ENCODE results near the gene KCNMA1.
"Not testable (repeated sequence)": the region's sequence is repeated elsewhere in the genome, so short reads cannot be mapped to it uniquely, and the experiment has no call there.

The KCNMA1 gene

DNA sequence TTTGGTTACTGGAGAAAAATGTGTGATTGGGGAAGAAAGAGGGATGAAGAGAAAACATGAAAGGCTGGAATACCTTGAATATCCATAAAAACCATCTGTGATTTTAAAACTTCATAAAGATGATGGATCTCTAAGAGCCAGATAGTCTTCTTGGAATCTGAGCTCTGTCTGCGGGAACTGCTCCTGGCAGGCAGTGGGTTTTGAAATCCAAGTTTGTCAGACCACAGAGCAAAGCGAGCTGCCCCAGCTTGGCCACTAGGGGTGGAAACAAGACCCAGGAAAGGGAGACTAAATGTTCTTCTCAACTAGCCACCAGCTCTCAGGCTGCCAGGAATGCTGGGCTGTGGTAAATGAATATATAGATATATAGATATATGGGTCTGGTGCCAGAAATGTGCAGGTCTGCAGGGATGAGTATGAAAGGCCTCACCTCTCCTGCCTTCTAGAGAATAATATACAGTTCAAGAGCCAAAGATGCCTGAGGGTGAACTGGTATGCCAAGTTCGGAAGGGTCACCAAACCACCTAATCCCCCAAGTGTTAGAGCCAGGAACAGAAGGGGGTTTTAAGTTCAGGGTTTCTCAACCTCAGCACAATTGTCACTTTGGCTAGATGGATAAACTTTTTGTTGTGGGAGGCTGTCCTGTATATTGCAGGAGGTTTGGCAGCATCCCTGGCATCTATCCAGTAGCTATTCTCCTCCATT is 208.8 kb downstream of the KCNMA1 start:
- no peak for DNase-seq (ENCODE audit: insufficient read length, low spot score)
- no peak for FAIRE-seq

DNA sequence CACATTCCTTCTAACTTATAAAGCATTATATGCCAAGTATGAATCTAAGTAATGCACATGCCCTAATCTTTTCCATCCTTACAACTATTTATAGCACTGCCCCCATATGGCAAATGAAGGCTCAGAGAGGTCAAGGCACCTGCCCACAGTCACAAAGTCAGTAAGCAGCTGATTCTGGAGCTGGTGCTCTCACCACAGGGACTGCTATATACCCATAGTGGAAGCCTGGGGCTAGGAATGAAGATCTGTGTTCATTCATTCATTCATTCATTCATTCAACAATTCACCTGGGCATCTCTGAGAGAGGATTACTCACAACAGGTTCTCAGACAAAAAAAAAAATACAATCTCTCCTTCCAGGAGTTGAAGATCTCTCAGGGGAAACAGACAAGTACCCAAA is 213.4 kb downstream of the KCNMA1 start:
- DNase-seq (ENCODE audit: insufficient read length, low spot score) = no peak
- FAIRE-seq = no peak

DNA sequence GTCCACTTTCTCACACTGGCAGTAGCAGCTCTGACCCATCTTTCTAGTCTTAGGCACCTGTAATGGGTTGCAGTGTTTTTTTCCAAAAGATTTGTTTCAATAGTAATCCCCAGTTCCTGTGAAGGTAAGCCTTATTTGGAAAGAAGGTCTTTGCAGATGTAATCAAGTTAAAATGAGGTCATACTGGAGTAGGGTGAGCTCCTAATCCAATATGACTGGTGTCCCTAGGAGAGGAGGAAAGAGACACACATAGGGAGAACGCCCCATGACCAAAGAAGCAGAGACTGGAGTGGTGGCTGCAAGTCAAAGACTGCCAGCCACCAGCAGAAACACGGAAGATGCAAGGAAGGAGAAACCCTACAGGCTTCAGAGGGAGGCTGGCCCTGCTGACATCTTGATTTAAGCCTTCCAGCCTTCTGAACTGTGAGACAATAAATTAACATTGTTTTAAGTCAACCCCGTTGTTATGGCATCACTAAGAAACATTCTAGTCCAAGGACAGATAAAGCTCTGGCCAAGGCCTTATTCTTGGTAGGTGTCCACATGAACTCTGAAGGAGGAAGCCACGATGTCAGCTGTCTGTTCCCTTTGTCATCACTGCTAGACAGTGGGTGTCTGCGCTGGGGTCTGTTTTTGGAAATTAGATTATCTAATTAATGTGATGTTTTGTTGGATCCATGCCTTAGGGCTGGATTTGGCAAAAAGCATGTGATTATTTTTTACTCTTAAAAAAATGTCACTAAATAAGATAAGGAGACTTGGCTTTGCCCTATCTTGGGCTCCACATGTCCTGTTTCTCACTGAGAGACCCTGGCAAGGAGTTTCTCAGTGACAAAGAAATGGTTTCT is 214.9 kb downstream of the KCNMA1 start:
- FAIRE-seq (no peak), DNase-seq (ENCODE audit: insufficient read length, low spot score) (no peak)

DNA sequence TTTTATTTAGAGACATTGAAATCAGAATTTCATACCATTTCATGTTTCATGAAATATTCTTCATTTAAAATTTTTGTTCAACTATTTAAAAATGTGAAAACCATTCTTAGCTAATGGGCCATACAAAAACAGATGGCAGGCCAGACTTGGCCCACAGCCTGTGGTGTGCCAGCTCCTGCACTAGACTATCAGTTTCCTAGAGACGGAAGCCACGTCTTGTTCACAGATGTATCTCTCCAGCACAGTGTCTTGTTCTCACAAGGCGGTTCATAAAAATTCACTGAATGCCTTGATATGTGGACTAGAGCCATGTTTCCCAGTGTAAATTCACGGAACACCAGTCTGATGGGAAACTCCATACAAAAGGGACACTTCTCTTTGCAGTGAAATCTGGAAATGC is 216.0 kb downstream of the KCNMA1 start:
- DNase-seq (ENCODE audit: insufficient read length, low spot score) (no peak), FAIRE-seq (no peak)

DNA sequence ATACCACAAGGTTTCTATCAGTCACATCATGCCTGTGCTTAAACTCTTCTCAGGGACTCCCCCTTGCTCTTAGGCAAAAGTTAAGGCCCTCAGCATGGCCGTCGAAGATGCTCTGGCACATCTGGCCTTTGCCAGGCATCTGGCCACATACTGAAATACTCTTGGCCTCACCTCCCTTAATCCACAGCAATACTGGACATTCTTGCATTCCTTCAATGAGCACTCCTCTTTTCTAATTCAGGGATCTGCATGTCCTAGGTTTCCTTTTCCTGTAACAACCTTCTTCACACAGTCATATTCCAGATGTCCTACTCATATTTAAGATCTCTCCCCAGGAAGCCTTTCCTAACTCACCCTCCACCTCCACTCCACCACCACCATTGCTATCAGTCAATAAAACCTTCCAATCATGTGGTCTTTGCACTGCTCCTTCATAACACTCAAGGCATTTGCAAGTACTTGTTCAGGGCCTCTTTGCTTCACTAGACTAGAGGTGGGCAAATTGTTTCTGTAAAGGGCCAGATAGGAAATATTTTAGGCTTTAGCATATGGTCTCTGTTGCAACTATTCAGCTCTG is 216.6 kb downstream of the KCNMA1 start:
- FAIRE-seq (no peak), DNase-seq (ENCODE audit: insufficient read length, low spot score) (no peak)

DNA sequence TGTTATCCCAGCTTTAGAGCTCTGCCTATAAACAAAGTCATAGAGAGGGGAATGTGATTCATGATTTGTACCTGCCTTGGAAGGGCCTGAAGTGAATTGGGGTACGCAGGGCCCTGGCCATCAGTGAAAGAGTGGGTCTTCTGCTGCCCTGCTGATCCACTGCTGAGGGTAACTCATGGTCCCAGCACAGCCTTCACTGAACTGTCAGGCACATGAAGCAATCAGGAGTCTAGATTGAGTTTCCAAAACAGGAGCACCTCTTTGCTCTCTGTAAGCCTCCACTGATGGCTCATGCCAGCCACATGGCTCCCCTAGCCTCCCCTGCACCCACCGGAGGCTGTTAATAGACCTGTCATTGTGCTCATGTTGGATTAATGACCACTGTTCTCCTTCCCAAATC is 217.6 kb downstream of the KCNMA1 start:
- FAIRE-seq = no peak
- DNase-seq (ENCODE audit: insufficient read length, low spot score) = no peak

DNA sequence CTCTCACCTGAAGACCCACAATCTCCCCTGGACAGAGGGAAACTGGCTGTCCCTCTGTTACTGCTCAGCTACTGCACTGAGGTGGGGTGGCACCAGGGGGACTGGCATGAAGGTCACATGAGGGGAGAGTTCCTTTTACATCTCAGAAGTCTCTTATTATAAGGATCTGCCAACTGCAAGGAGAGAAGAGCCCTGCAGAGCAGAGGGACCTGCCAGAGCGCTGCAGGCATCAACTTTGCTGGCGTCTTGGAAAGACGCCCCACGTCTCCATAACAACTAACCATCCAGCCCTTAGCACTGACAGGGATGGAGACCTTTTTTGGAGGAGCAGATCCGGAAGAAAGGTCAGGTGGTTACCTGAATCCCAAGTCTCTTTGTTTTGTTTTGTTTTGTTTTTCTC is 218.6 kb downstream of the KCNMA1 start:
- FAIRE-seq (no peak), DNase-seq (ENCODE audit: insufficient read length, low spot score) (no peak)

DNA sequence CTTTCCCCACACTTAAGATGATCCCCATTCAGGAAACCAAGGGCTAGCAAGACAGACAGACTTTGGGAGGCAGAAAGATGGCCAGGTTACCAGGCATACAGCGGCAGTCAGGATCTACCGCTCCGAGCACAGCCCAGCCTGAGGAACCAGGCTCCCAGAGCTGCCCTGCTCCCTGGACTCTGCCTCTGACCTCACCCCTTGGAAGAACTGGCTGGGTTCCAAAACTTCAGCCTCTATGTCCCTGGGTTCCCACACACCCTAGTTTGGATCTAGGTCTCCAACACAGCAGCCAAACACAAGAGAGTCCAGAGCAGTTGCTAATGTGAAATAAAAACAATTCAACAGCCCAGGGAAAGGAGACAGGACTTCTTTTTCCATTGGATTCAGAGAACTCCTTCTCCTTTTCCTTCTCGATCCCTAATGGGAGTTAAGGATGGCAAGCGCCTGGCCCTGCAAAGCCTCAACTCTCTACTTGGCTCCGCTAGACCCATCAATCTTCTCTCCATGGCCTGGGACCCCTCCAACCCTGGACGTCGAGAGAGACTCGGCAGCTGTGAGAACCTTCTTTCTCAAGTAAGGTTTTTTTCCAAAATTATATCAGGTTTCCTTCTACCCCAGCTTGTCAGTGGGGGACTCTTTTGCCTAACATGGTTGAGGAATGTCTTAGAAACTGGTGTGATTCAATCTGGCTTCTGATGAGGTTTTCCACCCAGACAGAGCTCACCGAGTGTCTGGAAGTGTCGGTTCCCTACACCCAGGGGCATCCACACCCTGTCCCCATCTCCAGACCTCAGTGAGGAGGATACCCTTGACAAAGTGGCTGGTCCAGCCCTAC is 219.6 kb downstream of the KCNMA1 start:
- no peak for FAIRE-seq
- DNase-seq (ENCODE audit: insufficient read length, low spot score) = no peak

DNA sequence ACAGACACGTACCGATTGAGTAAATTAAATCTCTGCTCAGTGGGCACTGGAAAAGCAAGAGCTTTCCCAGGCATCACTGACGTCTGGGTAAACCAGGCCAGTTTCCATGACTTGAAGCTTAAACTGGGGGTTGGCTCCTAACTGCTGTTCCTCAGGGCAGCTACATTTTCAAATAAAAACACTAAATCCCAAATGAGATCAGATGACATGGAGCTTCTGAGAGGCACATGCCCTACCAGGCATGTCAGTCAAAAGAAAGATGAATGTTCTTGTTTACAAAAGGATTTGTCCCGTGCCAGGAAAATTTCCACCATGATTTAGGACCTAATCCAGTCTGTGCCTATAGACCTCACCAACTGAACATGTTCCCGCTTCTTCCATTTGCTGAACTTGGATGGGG is 220.2 kb downstream of the KCNMA1 start:
- DNase-seq (ENCODE audit: insufficient read length, low spot score) (no peak), FAIRE-seq (no peak)

DNA sequence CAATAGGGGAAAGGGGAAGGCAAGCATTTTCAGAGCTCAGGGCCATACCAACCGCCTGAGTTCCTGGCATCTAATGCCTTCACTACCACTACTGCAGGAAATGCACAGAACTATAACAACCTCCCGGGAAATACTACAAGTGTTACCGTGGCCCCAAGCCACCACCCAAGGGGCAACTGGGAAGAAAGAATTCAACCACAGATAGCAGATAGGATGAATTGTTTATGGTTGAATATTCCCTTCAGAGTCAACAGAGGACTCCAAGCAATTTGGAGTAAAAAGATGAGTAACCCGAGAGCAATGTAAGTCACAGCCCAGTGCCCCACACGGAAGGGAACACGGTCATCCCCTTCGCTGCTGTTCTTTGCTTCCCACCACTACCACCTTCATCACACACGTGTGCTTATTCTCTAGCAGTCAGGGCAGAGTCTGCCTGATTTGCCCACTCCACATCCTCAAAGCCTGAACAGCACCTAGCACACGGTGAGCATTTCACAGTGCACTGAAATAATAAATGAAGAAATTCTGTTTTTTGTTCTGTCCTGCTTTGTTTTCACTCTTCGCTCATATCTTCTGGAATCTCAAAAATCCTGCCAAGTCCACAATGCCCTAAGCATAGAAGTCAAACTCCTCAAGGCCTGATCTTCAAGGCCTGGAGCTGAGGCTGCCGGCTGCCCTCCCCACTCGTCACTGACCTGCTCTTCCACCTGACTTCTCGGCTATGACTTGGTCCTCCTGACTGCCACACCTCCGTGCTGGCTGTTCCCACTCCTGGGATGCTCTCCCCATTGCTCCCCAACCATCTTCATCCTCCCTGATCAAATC is 221.1 kb downstream of the KCNMA1 start:
- DNase-seq (ENCODE audit: insufficient read length, low spot score) = no peak
- FAIRE-seq = no peak

DNA sequence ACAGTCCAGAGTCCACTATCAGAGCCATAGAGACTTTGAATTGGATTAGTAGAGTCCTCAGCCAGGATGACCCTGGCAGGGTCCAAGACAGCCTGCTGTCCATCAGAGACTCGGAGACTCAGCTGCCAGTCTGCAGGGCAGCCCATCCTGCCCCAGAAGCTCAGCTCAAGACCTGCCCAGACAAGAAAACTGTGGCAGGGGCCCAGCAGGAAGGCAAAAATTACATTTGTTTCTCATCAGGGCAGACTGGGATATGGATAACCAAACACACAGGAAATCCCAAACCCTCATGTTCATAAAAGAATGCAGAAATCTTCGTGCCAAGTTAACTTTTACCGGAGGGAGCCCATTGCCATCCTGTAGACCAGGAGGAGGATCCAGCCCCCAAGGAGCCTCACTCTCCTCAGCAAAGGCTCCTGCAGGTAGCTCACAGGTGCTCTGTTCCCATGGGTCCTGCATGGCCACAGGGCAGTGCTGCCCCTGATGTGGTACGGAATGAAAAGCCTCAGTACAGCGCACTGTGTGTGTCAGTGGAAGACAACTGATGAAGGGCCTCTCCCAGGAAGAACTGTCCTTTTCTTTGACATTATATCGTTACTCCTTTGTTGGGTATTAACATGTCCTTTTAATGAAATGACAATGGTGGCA is 222.2 kb downstream of the KCNMA1 start:
- FAIRE-seq (no peak), DNase-seq (ENCODE audit: insufficient read length, low spot score) (no peak)

DNA sequence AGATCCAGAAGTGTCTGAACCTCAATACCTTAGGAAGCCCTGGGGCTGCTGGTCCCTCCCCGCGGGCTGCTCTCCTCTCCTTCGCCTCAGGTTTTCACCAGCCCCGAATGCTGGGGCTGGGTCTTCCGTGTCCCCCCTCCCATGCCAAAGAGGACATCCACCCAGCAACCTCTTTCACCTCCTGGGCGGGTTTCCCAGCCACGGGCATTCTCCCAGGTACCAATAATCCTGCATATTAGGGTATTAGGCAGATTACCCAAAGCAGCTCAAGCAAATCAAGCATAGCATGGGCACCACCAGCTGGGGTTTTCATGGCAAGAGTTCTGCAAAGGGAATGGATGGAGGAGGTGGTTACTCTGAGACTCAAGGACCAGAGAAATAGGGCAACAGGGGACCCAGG is 224.4 kb downstream of the KCNMA1 start:
- FAIRE-seq = no peak

DNA sequence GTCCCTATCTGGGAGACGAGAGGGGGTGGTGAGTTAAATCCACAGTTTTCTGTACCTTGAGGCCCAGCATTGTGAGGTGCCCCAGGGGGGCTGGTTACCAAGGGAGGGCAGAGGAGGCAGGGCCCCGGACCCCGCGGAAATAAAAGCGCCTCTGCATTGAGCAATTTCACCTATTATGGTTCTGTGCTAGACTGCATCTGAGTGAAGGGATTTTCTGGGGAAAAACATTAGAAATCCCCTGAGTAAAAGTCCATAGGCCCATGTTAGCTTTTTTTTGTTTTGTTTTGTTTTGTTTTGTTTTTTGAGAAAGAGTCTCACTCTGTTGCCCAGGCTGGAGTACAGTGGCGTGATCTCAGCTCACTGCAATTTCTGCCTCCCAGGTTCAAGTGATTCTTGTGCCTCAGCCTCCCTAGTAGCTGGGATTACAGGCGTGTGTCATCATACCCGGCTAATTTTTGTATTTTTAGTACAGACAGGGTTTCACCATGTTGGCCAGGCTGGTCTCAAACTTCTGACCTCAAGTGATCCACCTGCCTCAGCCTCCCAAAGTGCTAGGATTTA is 225.0 kb downstream of the KCNMA1 start:
- FAIRE-seq; DNase-seq (ENCODE audit: insufficient read length, low spot score): not testable (repeated sequence)

More for the DNA sequence above, 224.4 kb downstream of the KCNMA1 start:
- DNase-seq (ENCODE audit: insufficient read length, low spot score) = no peak

DNA sequence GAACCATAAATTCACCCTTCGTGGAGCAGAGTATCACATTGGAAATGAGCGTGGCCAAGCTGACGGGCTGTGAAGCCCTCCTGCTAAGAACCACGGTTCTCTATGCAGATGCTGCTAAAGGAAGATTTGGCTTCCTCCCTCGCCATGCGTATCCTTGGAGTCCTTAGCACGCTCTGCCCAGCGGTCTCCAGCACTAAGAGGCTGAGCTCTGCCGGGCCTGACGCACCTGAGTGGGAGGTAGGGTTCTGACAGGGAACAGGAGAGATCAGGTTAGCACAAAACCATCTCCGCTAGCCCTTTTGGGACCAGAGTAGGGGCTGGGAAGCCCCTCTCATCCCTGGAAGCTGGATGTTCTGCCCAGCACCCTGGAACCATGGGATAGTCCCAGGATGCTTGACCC is 225.8 kb downstream of the KCNMA1 start:
- no peak for FAIRE-seq

DNA sequence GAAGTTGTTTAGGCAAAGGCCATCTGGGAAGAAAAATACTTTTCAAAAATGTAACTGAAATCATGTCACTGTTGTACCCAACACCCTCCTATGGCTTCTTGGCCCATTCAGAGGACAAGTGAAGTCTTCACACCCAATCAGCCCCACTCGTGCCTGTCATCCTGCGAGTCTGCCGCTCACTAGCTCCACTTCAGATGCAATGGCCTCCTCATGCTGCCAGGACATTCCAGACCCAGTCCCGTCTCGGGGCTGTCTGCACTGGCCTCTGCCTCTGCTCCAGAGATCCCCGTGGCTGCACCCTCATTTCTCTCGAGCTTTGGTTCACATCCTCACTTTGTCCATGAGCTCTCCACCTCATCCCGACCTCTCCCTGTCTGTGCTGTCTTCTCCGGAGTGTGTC is 227.1 kb downstream of the KCNMA1 start:
- no peak for DNase-seq (ENCODE audit: insufficient read length, low spot score)
- no peak for FAIRE-seq

More for the DNA sequence above, 225.8 kb downstream of the KCNMA1 start:
- no peak for DNase-seq (ENCODE audit: insufficient read length, low spot score)

DNA sequence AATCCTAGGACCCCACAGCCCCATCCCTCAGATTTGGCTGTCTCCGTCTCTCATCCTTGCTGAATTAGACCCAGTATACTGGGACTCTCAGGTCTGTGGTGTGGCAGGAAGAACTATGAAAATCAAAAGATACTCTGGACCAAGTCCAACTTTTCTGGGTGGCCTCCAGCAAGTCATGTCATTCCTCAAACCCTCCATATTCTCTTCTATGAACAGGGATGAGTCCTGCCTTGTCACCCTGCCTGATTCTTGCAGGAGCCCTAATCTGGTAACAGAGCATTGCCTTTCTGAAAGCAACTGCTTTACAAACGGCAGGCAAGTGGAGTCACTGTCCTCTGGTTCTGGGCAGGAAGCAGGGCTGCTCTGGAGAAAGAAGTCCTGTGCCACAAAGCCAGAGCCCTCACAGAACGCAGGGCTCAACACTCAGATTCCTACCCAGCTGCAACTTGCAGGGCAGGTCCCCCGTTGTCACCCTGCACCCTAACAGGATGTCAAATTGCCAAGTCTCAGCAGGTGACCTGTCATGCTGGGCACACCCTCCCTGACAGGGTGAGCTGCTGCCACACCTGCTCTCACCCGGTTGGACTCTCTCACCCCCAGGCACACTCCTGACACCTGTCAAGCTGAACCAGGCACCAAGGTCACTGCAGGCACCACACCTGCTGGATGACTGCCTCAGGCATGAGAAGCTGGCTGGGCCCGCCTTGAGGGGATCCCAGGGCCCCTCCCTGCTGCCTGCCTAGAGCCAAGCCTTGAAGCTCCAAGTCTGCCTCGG is 227.7 kb downstream of the KCNMA1 start:
- DNase-seq (ENCODE audit: insufficient read length, low spot score) (no peak), FAIRE-seq (no peak)

DNA sequence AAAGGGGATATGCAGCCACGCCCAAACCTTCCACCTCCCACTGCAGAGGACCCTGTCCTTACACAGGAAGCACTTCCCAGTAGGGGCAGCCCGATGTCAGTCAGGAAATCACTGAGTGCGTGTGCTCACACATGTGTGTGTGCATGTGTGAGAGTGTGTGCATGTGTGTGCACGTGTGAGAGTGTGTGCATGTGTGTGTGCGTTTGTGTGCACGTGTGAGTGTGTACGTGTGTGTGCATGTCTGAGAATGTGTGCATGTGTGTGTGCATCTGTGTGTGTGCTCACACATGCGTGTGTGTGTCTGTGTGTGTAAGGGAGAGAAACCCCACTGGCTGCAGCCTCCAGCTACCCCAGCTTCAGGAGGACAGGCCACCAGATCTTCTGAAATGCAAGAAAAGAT is 229.3 kb downstream of the KCNMA1 start:
- no peak for DNase-seq (ENCODE audit: insufficient read length, low spot score)
- FAIRE-seq = no peak

DNA sequence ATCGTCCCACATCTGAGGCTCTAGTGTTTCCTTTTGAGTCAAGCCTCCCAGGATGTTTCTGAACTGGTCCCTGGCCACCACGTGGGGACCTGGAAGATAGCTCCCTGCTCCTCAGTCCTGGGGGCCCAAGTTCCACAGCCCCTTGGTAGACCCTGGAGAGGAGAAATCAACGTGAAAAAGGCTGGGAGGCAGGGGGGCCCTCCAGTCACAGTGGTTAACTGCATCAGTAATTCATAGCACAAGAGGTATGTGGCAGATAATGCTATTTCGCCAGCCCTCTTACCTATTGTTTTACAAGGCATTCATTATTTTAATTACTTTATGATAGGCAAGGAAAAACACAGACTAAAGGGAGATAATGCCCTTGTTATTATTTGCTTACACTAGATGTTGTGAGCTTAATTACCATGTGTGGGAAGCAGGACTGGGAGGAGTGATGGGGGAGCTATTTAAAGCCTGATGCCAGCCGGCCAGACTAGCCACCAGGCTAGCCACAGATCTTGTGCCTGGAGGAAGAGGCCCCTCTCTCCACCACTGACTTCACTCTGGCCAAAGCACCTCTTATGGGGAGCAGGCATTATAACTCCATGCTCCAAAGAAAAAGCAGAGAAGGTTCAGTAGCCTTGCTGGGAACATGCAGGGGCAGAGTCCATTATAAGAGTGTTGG is 230.7 kb downstream of the KCNMA1 start:
- DNase-seq (ENCODE audit: insufficient read length, low spot score) = no peak
- FAIRE-seq = no peak

Data from GM19239 (cell line).